BLaER1 treated with 17β-estradiol and CSF1 and Interleukin-3, amounts not matched to agents 10 nM and 100 nM (cell line): ENCODE measurements around the gene STAT6.

Experiments
- H3K27ac ChIP-seq, 11 experiments: shearing (Covaris generic); formaldehyde crosslinking; 2 replicates each; pipeline ENCODE4 v1.8.1; 2022
- H3K27me3 ChIP-seq, 11 experiments: shearing (Covaris generic); formaldehyde crosslinking; 2 replicates each; pipeline ENCODE4 v1.8.1; 2022
- H3K36me3 ChIP-seq, 11 experiments: shearing (Covaris generic); formaldehyde crosslinking; 2 replicates each; pipeline ENCODE4 v1.8.1; 2022
- H3K4me1 ChIP-seq, 10 experiments: shearing (Covaris generic); formaldehyde crosslinking; 2 replicates each; pipeline ENCODE4 v1.8.1; 2022
- H3K4me2 ChIP-seq, 11 experiments: shearing (Covaris generic); formaldehyde crosslinking; 2 replicates each; pipeline ENCODE4 v1.8.1; 2022
- H3K4me3 ChIP-seq, 10 experiments: shearing (Covaris generic); formaldehyde crosslinking; 2 replicates each; pipeline ENCODE4 v1.8.1; 2022
- H3K9ac ChIP-seq, 11 experiments: shearing (Covaris generic); formaldehyde crosslinking; 2 replicates each; pipeline ENCODE4 v1.8.1; 2022
- H3K9me3 ChIP-seq, 11 experiments: shearing (Covaris generic); formaldehyde crosslinking; replicated peaks in 1 of 11; 2 replicates each; pipeline ENCODE4 v1.8.1; 2022
- H4K20me1 ChIP-seq, 11 experiments: shearing (Covaris generic); formaldehyde crosslinking; 2 replicates each; pipeline ENCODE4 v1.8.1; 2022
- Cebpa-rat ChIP-seq, 11 experiments: shearing (Covaris generic); IDR thresholded peaks; 2 replicates each; pipeline ENCODE4 v1.8.1; 2022

The STAT6 gene

GRCh38 chr12:57099047-57099714 lies 12.0 kb downstream of the STAT6 start:
- H3K4me2 ChIP-seq: peak overlapping the region; percentile 55 to 99 (median 69)
- peak overlapping the region in 10 of 11 experiments; percentile 11 to 70 (median 48); a peak in 14 of 22 replicates for H3K9ac ChIP-seq
- no peak for TF ChIP-seq Cebpa-rat (IDR thresholded peaks at IDR 0.05)
- H3K9me3 ChIP-seq: no peaks in the 10 kb centered on the region
- peaks cover 8 to 100% (median 67%) of the 10 kb centered on the region in 11 experiments; a peak in 20 of 22 replicates for H4K20me1 ChIP-seq
- no peak overlapping the region; a peak in 2 of 20 replicates for H3K4me3 ChIP-seq
- H3K27me3 ChIP-seq: no peaks in the 10 kb centered on the region
- peaks cover 51 to 100% (median 87%) of the 10 kb centered on the region in 10 experiments for H3K4me1 ChIP-seq
- H3K27ac ChIP-seq: peak overlapping the region; percentile 19 to 60 (median 47); a peak in 18 of 22 replicates
- peaks cover 92 to 100% (median 98%) of the 10 kb centered on the region in 11 experiments for H3K36me3 ChIP-seq

- Histone ChIP-seq H3K36me3 (peaks cover 88 to 97% (median 94%) of the 10 kb centered on the region in 11 experiments), H3K9ac (peak overlapping the region; percentile 11 to 65 (median 45); a peak in 16 of 22 replicates)
Observed at GRCh38 chr12:57098546-57098945, 12.6 kb downstream of the STAT6 start.

GRCh38 chr12:57097554-57097835 lies 13.7 kb downstream of the STAT6 start:
- peaks cover 65 to 100% (median 86%) of the 10 kb centered on the region in 10 experiments for H3K4me1 ChIP-seq
- peak overlapping the region in 6 of 11 experiments; percentile 7 to 80 (median 32); a peak in 8 of 22 replicates for H3K27ac ChIP-seq
- H4K20me1 ChIP-seq: peaks cover 17 to 99% (median 78%) of the 10 kb centered on the region in 11 experiments; a peak in 21 of 22 replicates
- peaks cover 86 to 97% (median 93%) of the 10 kb centered on the region in 11 experiments for H3K36me3 ChIP-seq
- H3K9me3 ChIP-seq: no peaks in the 10 kb centered on the region
- TF ChIP-seq Cebpa-rat (IDR thresholded peaks at IDR 0.05): no peak
- no peaks in the 10 kb centered on the region for H3K27me3 ChIP-seq
- H3K4me3 ChIP-seq: no peak overlapping the region
- H3K9ac ChIP-seq: peak overlapping the region in 9 of 11 experiments; percentile 21 to 71 (median 48); a peak in 8 of 22 replicates
- H3K4me2 ChIP-seq: peak overlapping the region; percentile 14 to 99 (median 66); a peak in 14 of 22 replicates

More at GRCh38 chr12:57098546-57098945, 12.6 kb downstream of the STAT6 start:
- TF ChIP-seq Cebpa-rat (IDR thresholded peaks at IDR 0.05): no peak
- no peaks in the 10 kb centered on the region for H3K9me3 ChIP-seq
- H3K4me3 ChIP-seq: no peak overlapping the region
- H3K4me2 ChIP-seq: peak overlapping the region; percentile 55 to 99 (median 69)
- H3K27ac ChIP-seq: peak overlapping the region in 10 of 11 experiments; percentile 19 to 60 (median 47); a peak in 19 of 22 replicates
- peaks cover 56 to 100% (median 87%) of the 10 kb centered on the region in 10 experiments for H3K4me1 ChIP-seq
- no peaks in the 10 kb centered on the region for H3K27me3 ChIP-seq
- peaks cover 9 to 99% (median 70%) of the 10 kb centered on the region in 11 experiments; a peak in 21 of 22 replicates for H4K20me1 ChIP-seq

- Histone ChIP-seq H3K4me2 (peak overlapping the region in 10 of 11 experiments; percentile 22 to 99 (median 66); a peak in 16 of 22 replicates), H3K4me3 (no peak overlapping the region), H3K4me1 (peaks cover 70 to 100% (median 86%) of the 10 kb centered on the region in 10 experiments), H3K9ac (peak overlapping the region in 8 of 11 experiments; percentile 21 to 71 (median 50); a peak in 11 of 22 replicates), H3K9me3 (no peaks in the 10 kb centered on the region), H3K27me3 (no peaks in the 10 kb centered on the region), H4K20me1 (peaks cover 21 to 99% (median 82%) of the 10 kb centered on the region in 11 experiments; a peak in 21 of 22 replicates), H3K36me3 (peaks cover 86 to 97% (median 93%) of the 10 kb centered on the region in 11 experiments), H3K27ac (peak overlapping the region in 10 of 11 experiments; percentile 7 to 80 (median 26); a peak in 14 of 22 replicates)
- no peak for TF ChIP-seq Cebpa-rat (IDR thresholded peaks at IDR 0.05)
Observed at GRCh38 chr12:57096748-57097553, 14.2 kb downstream of the STAT6 start.

GRCh38 chr12:57096099-57096572 lies 15.0 kb downstream of the STAT6 start:
- peaks cover 87 to 97% (median 94%) of the 10 kb centered on the region in 11 experiments for H3K36me3 ChIP-seq
- H3K27ac ChIP-seq: peak overlapping the region in 7 of 11 experiments; percentile 12 to 80 (median 31); a peak in 10 of 22 replicates
- H3K4me3 ChIP-seq: no peak overlapping the region
- H3K9me3 ChIP-seq: no peaks in the 10 kb centered on the region
- peak overlapping the region in 5 of 11 experiments; percentile 22 to 99 (median 29); a peak in 7 of 22 replicates for H3K4me2 ChIP-seq
- H3K27me3 ChIP-seq: no peaks in the 10 kb centered on the region
- H3K9ac ChIP-seq: peak overlapping the region in 7 of 11 experiments; percentile 14 to 71 (median 47); a peak in 7 of 22 replicates
- H3K4me1 ChIP-seq: peaks cover 75 to 100% (median 90%) of the 10 kb centered on the region in 10 experiments
- TF ChIP-seq Cebpa-rat (IDR thresholded peaks at IDR 0.05): no peak
- H4K20me1 ChIP-seq: peaks cover 29 to 99% (median 84%) of the 10 kb centered on the region in 11 experiments

GRCh38 chr12:57095440-57095839 lies 15.7 kb downstream of the STAT6 start:
- no peaks in the 10 kb centered on the region for H3K27me3 ChIP-seq
- H3K4me2 ChIP-seq: peak overlapping the region in 6 of 11 experiments; percentile 74 to 99 (median 94); a peak in 7 of 22 replicates
- peaks cover 89 to 97% (median 94%) of the 10 kb centered on the region in 11 experiments for H3K36me3 ChIP-seq
- TF ChIP-seq Cebpa-rat (IDR thresholded peaks at IDR 0.05): no peak
- no peaks in the 10 kb centered on the region for H3K9me3 ChIP-seq
- peak overlapping the region in 8 of 11 experiments; percentile 48 to 80 (median 74); a peak in 12 of 22 replicates for H3K27ac ChIP-seq
- peaks cover 82 to 100% (median 95%) of the 10 kb centered on the region in 10 experiments for H3K4me1 ChIP-seq
- no peak overlapping the region for H3K4me3 ChIP-seq
- peak overlapping the region in 9 of 11 experiments; percentile 46 to 75 (median 62); a peak in 11 of 22 replicates for H3K9ac ChIP-seq
- H4K20me1 ChIP-seq: peaks cover 36 to 100% (median 91%) of the 10 kb centered on the region in 11 experiments

- H3K27me3 ChIP-seq: no peaks in the 10 kb centered on the region
- peak overlapping the region; percentile 57 to 99 (median 88); a peak in 21 of 22 replicates for H3K4me2 ChIP-seq
- peak overlapping the region; percentile 46 to 75 (median 61); a peak in 19 of 22 replicates for H3K9ac ChIP-seq
- H3K4me1 ChIP-seq: peaks cover 79 to 92% (median 88%) of the 10 kb centered on the region in 10 experiments
- H3K4me3 ChIP-seq: peak overlapping the region in 5 of 10 experiments; percentile 5 to 60 (median 25); a peak in 5 of 20 replicates
- no peak for TF ChIP-seq Cebpa-rat (IDR thresholded peaks at IDR 0.05)
- peak overlapping the region; percentile 35 to 80 (median 62); a peak in 20 of 22 replicates for H3K27ac ChIP-seq
- no peaks in the 10 kb centered on the region for H3K9me3 ChIP-seq
- H3K36me3 ChIP-seq: peaks cover 81 to 89% (median 86%) of the 10 kb centered on the region in 11 experiments
- peaks cover 43 to 99% (median 94%) of the 10 kb centered on the region in 11 experiments for H4K20me1 ChIP-seq
Observed at GRCh38 chr12:57094208-57095160, 16.7 kb downstream of the STAT6 start.
